Fibroblast of skin of right quadriceps (primary cell): ENCODE measurements around the gene CCNB1IP1.
"Not testable (repeated sequence)": the region's sequence is repeated elsewhere in the genome, so short reads cannot be mapped to it uniquely, and the experiment has no call there.

Source experiments
- DNase-seq: peaks from one replicate; pipeline ENCODE4 v3.0.0-alpha.2; 2013

The CCNB1IP1 gene, protein sequence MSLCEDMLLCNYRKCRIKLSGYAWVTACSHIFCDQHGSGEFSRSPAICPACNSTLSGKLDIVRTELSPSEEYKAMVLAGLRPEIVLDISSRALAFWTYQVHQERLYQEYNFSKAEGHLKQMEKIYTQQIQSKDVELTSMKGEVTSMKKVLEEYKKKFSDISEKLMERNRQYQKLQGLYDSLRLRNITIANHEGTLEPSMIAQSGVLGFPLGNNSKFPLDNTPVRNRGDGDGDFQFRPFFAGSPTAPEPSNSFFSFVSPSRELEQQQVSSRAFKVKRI

DNA sequence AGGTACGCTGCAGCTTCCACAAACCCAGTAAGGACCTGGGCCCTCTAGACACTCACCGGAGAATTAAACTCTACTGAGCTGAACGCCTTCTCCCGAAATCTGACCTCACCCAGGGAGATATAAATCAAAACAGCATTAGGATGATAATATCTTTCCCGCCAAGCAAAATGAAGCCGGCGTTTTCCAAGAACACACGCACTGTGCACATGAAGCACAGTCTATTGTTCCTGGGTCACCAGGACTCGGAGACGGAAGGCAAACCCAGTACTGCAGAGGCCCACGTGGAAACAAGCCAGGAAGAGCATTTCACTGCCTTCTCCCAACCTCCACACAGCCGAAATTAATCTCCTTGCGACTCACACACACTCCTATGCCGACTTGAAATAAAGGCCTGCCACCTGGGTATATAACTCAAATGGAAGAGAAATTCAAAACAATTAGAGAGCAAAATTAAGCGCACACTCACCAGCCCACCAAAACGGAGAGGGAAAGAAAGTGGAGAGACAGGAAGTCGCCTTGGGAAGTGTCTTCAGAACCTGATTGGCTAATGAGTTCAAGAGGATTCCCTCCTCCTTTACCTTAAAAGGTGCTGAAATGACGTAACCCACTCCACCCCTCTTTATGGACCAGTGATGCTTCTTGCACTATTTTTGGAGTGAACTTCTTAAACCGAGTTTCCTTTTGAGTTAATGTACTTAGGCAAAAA is at the start of gene CCNB1IP1:
Gene CCNB1IP1 (minus strand): TSS at position 492 of the 706 bp plus-strand sequence. CDS start 16,756 bp downstream, outside the sequence.
- peak; percentile 90 for DNase-seq

DNA sequence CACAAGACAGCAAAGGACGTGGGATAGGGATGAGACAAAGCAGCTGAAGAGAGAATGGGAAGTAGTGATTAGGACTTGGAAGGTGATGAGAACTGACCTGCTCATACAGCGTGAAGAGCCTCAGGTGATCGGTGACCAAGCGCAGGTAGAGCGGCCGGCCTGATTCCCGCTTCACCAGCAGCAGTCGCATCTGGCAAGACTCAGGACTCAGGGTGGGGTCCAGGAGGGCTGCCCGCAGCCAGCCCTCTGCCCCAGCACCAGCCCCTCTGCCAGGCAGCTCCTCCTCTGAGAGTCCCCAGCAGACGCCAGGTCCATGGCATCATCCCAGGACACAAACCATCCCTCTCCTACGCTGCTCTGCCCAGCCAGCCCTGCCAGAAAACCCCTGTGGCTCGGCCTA is 49.4 kb upstream of the CCNB1IP1 start:
- DNase-seq: no peak

DNA sequence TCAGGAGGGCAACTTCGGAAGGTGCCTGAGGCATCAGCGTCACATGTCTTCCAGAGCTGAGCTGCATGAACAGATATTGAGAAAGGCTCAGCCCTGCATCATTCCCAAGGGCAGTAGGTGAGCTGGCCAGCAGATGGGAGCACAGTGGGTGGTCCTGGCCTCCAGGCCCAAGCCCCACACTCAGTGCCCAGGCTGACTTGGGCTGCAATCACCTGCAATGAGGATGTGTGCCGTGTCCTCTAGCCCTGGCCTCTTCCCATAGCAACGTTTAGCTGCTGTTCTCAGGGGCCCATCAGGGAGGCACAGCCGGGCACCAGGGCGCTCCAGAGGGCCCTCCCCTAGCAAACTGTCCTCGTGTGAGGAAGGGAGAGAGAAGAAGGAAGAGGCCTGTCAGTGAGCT is 48.3 kb upstream of the CCNB1IP1 start:
- no peak for DNase-seq

DNA sequence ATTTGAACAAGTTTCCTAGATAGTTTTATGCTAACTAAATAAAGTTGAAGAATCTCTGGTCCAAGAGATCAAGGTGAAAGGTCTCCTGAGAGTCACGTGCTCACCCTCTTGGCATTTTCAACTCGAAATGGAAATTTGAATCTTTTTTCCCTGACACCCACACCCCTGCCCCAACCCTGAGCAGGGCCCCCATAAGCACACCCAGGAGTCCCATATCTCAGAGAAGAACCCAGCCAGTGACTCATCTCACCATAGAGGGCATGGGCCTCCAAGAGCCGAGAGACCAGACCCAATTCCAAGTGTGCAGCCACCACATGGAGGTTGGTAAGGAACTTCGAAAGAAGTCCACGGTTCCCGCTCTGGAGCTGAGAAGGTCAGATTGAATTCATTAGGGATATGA is 47.6 kb upstream of the CCNB1IP1 start:
- DNase-seq: no peak

DNA sequence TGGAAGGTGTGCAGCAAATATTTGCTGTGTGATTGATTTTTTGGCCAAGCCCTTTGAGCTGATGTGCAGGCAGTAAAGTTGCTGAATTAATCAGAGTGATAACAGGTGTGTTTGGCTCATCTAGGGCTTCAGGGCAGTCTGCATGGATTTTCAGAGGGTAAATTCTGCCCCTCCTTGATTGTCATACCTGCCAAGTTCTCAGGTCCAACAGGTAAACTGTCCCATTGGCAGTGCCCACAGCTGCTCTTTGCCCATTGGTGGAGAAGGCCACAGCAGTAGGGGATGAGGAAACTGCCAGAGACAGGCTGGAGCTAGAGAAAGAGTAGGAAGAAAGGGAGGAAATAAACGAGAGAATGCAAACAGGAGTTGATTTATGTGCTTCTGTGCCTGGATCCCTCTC is 46.7 kb upstream of the CCNB1IP1 start:
- DNase-seq: no peak

DNA sequence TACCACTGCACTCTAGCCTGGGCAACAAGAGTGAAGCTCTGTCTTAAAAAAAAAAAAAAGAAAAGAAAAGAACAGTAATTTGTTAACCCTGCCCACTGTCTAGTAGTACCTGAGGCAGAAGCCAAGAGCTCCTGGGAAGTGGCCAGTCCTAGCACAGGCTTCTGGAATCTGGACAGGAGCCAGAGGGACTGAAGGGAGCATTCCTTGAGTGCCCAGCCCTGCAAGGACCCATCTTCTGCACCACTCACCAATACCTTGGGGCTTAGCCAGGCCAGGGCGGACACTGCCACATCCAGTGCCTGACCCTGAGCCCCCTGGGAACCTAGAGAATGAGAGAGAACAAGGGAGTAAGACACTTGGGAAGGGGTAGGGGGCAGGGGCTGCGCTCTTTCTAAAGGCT is 44.1 kb upstream of the CCNB1IP1 start:
- no peak for DNase-seq

DNA sequence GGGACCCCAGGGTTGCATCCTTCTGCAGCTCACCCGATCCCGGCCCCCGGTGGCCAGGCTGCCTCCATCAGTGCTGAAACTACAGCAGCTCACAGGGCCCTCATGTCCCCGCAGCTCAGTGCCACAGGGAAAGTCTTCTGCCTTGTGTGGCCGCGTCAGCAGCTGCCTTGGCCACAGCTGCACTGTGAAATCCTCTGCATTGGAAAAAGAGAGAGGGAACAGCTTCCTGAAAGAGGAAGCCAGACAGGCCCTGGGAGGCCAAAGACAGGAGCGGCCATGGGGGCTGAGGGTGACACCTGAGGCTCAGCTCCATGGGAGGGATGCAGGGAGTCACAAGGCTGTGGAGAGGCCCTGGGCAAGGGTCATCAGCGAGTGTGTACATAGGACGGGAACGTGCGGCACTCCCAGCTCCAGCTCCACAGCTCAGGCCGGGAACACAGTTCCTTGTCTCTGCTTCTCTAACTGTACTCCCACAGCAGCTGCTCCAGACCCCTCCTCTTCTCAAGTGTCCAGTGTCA is 43.1 kb upstream of the CCNB1IP1 start:
- no peak for DNase-seq

DNA sequence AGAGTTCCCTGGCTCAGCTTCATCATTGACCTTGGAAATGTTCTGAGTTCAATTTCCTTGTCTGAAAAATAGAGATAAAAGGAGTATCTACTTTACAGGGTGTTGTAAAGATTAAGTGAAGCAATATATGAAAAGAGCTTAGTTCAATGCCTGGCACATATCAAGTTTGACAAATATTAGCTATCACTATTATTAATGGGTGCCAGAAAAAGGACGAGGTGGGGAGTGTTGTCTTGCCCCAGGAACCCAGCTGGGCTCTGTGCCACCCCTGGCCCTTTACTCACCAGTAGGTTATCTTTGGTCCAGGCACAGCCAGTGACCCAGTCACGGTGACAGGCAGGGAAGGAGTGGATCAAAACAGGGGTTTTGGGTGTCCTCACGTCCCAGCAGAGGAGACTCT is 42.4 kb upstream of the CCNB1IP1 start:
- no peak for DNase-seq

DNA sequence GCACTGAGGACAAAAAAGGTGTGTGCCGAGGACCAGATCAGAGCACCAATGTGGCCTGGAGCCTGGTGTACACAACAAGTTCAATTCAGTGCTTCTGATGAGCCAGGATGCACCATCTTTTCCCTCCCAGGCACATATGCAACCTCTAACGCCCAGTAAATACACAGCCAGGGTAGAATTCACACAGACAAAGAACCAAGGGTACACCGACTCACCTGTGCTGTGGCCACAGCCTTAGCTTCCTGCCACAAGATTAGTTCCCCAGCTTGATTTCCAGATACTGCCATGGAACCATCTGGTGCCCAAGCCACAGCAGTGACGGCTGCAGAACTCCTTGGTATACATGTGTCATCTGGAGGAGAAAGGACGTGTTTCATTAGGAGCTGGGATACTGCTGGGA is 39.7 kb upstream of the CCNB1IP1 start:
- DNase-seq: no peak

DNA sequence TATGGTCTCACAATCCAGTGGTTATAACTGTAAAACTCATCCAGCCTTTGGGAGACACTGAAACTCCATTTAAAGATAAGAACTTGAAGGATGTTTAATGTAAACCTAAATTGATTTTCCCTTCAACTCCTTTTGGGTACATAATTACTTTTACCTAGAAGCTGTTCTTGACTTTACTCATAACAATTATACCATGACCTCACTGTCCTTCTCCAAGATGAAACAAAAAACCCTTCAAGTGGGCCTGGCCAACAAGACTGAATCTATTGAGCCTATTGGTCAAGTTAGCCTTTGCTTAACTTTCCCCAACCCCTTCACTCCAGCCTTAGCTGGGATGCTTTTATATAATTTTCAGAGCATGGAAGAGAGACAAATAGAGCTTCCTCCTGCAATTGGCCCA is 32.8 kb upstream of the CCNB1IP1 start:
- no peak for DNase-seq

DNA sequence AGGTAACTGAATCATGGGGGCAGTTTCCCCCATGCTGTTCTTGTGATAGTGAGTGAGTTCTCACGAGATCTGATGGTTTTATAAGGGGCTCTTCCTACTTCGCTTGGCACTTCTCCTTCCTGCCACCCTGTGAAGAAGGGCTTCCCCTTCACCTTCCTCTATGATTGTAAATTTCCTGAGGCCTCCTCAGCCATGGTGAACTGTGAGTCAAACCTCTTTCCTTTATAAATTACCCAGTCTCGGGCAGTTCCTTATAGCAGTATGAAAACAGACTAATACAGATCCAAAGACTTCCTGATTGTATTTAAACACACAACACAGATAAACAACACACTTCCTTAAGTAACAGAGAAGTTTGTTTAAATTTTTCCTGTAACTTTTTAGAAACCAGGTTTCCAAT is 25.4 kb upstream of the CCNB1IP1 start:
- DNase-seq: not testable (repeated sequence)

DNA sequence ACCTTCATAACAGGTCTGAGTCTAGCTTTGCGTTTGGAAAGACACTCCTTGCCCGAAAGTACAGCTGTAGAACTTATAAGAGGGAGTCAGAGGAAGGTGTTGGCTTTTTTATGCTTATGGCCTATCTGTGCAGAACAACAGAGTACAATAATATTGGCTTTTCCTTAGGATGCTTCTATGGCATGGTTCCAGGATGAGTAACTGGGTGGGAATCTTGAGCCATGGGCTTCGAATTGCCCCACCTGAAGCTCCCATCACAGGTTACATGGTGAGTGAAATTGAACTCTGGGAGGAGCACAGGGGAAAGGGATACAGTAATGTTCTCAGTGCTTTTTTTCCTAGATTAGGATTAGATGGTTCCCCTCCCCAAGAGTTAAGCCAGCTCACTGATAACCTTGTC is 23.3 kb upstream of the CCNB1IP1 start:
- no peak for DNase-seq

DNA sequence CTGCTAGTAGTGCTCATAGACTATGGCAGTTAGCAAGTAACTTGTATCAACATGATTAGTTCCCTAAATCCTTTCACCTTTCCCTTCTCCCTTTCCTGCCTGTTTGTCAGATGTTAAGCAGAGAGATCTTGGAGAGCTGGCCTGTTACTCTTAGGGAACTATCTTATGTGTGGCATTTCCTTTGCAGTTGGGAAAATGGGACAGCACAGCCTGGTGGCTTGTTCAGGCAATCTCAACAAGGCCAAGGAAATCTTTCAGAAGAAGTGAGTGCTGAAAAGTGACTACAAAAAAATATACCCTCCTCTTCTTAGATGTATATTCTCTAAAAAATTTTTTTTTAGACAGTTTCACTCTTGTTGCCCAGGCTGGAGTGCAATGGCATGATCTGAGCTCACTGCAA is 17.8 kb upstream of the CCNB1IP1 start:
- no peak for DNase-seq

DNA sequence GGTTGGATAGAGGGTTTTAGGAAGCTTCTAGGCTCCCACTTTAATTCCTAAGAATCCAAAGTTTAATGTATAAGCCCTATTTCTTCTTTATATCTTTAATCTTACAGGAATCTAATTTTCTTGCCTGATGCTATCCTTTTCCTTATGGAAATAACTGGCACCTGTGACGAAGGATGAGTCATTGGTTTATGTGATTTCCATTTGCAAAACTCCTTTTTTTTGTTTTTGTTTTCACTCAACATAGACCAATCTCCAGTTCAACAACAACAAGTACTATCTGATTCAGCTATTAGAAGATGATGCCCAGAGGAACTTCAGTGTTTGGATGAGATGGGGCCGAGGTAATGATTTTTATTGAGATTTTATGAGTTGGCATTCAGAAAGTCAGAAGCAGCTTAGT is 17.2 kb upstream of the CCNB1IP1 start:
- no peak for DNase-seq

DNA sequence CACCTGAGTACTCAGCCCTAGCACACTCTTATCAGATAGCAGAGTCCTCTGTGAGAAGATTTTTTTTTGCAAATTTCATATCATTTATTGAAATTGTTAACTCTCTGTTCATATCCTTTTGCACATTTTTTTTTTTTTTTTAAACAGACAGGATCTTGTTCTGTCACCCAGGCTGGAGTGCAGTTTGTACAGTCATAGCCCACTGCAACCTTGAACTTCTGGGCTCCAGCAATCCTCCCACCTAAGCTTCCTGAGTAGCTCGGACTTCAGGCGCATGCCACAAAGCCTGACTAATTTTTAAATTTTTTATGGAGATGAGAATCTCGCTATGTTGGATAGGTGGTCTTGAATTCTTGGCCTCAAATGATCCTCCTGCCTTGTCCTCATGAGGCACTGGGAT is 14.7 kb upstream of the CCNB1IP1 start:
- no peak for DNase-seq

DNA sequence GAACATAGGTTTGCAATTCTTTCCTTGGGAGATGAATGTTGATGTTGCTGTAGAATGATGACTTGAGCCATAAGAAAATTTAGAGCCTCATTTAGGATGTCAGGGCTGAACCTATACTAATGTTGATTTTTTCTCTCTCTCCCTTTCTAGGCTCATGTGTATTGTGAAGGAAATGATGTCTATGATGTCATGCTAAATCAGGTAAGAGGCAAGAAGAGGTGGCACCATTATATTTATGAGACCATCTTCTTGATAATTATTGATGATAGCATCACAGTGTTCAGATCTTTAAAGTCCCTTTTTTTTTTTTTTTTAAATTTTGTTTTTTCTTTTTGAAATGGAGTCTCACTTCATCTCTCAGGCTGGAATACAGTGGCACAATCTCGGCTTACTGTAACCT is 13.6 kb upstream of the CCNB1IP1 start:
- no peak for DNase-seq

DNA sequence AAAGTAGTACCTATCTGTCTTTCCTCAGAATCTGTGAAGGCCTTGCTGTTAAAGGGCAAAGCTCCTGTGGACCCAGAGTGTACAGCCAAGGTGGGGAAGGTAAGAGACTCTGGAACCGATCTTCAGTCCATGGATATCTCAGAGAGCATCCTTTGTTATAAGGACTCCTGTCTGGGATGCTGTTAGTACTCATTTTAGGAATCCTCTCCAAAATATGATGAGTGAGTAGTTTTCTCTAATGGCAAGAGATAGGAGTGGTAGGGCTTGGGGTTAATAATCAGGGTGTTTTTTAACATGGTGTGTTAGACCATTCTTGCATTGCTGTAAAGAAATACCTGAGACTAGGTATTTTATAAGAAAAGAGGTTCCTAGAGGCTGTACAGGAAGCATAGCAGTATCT is 12.3 kb upstream of the CCNB1IP1 start:
- no peak for DNase-seq

DNA sequence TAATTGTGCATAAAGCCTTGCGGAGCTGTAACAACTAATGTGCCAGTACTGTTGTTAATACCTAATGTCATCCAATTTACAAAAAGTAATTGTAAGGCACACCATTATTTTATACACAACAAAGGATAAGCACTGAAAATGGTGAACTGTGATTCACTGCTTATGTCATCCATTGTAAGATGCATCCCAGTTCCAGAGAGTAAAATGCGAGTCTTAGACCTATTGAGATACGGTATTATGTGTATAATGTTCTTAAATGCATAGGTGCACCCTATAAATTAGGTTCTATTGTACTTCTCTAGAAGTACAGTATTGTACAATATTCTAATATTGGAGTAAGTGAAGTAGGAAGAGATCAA is 10.8 kb upstream of the CCNB1IP1 start:
- DNase-seq: no peak

DNA sequence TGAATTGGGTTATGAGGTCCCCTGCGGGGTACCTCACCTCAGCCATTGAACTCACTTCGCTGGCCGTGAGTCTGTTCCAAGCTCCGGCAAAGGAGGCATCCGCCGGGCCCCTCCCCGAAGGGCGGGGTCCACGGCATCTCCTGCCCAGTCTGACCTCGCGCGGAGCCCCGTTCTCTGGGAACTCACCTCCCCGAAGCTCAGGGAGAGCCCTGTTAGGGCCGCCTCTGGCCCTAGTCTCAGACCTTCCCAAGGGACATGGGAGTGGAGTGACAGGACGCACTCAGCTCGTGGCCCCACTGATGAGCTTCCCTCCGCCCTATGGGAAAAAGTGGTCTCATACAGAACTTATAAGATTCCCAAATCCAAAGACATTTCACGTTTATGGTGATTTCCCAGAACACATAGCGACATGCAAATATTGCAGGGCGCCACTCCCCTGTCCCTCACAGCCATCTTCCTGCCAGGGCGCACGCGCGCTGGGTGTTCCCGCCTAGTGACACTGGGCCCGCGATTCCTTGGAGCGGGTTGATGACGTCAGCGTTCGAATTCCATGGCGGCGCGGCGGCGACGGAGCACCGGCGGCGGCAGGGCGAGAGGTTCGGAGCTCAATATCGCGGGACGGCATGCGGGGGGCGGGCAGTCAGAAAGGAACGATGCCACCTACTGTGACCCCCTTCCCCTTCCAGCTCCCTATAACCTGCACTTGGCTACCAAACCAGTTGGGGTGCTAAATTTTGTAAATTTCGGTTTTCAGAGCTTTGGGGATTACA is 10.2 kb upstream of the CCNB1IP1 start, which contains the start of gene PARP2:
Gene PARP2 (plus strand): TSS at position 544 of the 770 bp plus-strand sequence. CDS start 7 bp downstream, at position 551.
- DNase-seq: peak; percentile 100

DNA sequence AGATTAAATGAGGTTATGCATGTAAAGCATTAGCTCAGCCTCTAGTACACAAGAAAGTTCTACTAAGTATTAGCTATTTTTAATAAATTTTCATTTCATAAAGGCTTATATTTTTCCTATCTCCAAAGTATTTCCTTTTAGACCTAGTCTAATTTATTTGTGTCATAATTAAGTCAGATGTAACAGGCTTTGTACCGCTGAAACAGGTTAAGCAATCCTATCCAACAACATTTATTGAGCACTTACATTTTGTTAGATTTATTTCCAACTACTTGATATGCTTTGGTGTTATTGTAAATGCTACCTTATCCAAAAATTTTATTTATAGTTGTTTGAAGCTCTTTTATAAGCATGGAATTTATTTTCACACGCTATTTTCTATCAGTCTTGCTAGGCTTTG is 8.6 kb upstream of the CCNB1IP1 start:
- DNase-seq: no peak

DNA sequence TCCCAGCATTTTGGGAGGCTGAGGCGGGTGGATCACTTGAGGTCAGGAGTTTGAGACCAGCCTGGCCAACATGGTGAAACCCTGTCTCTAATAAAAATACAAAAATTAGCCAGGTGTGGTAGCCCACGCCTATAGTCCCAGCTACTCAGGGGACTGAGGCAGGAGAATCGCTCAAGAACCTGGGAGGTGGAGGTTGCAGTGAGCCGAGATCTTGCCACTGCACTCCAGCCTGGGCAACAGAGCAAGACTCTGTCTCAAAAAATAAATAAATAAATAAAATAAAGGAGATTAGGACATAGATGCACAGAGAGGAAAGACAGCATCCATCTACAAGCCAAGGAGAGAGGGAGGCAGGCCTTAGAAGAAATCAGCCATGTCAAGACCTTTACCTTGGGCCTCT is 8.0 kb upstream of the CCNB1IP1 start:
- DNase-seq: not testable (repeated sequence)

DNA sequence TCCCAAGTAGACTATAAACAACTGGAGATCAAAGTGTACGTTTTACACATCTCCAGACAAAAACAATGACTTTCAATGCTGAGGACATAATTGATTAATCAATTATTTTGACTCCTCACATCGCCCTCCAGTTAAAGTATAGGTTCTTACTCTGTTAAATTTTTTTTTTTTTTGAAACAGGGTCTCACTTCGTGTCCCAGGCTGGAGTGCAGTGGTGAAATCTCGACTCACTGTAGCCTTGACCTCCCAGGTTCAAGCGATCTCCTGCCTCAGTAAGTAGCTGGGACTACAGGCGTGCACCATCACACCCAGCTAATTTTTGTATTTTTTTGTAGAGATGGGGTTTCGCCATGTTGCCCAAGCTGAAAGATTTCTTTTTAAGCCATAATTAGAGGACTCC is 938 bp upstream of the CCNB1IP1 start:
- DNase-seq: no peak

DNA sequence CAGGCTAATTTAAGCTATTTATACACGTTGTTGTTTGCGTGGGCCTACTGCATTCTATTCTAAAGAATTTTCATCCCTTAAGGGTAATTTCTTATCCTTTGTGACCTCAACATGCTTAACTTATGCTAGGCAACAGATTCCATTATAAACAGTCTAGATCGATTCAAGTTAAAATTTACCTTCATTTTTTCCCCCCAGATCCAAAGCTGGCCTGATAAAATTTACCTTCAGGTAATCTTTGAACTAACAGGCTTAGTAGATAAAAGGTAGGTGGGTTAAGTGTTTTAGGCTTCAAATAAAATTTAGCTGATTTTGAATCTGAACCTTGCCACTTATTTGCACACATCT is 389 bp upstream of the CCNB1IP1 start:
- no peak for DNase-seq

DNA sequence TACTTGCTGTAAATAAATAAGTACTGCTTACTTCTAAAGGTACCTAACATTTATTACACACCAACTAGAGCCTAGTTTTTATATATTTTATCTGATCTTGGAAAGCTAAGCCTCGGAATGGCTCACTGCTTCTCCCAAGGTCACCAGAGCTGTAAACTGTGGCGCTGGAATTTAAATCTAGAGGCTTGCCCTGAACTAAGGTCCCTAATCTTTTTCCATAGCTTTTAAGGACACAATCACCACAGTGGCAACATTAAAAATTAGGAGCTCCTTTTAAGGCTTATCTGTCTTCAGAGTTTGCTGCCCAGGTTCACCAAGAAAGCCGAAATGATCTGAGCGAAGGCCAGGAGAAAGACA is 670 bp downstream of the CCNB1IP1 start:
- no peak for DNase-seq
